Measurements from ENCODE around the gene GLG1.

The GLG1 gene

GRCh38 chr16:74627506-74628220 is 20.7 kb upstream of the GLG1 start:
- DNase-seq (ENCODE audit: low read depth in 1 of 2, low spot score in 1 of 2), result no peak
- no peak for TF ChIP-seq REST (IDR thresholded peaks at IDR 0.05; ENCODE audit: insufficient replicate concordance, low read depth)
- TF ChIP-seq SPI1 (IDR thresholded peaks at IDR 0.05; ENCODE audit: borderline replicate concordance, low read depth), result no peak
- TF ChIP-seq GABPA (IDR thresholded peaks at IDR 0.05; ENCODE audit: low read depth), result no peak
- TF ChIP-seq CTCF (IDR thresholded peaks at IDR 0.05; ENCODE audit: insufficient read depth, low read length), result no peak
- no peak for TF ChIP-seq POLR2AphosphoS5 (IDR thresholded peaks at IDR 0.05; ENCODE audit: low read depth)
- Histone ChIP-seq H3K4me3 (replicated peaks; ENCODE audit: insufficient read depth, low read length) (no peak overlapping the region), H3K27ac (replicated peaks) (no peak overlapping the region), H3K27me3 (ENCODE audit: insufficient read depth, poor library complexity, severe bottlenecking) (no peaks in the 10 kb centered on the region)

GRCh38 chr16:74626741-74627416 is 20.0 kb upstream of the GLG1 start:
- H3K27ac ChIP-seq (replicated peaks), result no peak overlapping the region
- no peak overlapping the region for H3K4me3 ChIP-seq (replicated peaks; ENCODE audit: insufficient read depth, low read length)
- H3K27me3 ChIP-seq (ENCODE audit: insufficient read depth, poor library complexity, severe bottlenecking), result no peaks in the 10 kb centered on the region
- DNase-seq (ENCODE audit: low read depth in 1 of 2, low spot score in 1 of 2), result no peak
- TF ChIP-seq SPI1 (IDR thresholded peaks at IDR 0.05; ENCODE audit: borderline replicate concordance, low read depth) (no peak), CTCF (IDR thresholded peaks at IDR 0.05; ENCODE audit: insufficient read depth, low read length) (no peak)

DNA sequence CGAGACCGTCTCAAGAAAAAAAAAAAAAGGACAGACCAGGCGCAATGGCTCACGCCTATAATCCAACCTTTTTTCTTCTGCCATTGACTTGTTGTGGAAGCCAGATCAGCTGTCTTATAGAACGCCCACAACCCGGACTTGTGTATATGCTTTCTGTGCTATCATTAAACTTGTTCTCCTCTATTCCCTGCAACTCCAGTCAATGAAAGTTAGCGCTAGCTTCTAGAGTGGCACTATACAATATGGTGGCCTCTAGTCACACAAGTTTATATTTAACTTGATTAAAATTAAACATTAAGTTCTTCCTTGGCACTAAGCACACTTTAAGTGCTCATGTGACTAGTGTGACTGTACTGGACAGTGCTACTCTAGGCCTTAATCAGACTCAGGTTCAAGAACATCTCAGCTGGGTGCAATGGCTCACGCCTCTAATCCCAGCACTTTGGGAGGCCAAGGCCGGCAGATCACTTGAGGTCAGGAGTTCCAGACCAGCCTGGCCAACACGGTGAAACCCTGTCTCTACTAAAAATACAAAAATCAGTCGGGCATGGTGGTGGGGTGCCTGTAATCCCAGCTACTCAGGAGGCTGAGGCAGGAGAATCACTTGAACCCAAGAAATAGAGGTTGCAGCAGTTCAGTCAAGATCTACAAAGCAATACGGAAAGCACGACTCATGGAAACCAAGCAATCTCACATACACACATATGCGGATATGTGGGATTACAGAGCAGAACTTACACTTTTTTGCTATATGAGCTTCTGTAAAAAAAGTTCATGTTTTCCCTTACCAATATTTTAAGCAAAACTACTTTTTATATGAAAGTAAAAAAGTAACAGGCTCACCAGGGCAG is 18.8 kb upstream of the GLG1 start:
- no peak for DNase-seq (ENCODE audit: low read depth in 1 of 2, low spot score in 1 of 2)
- TF ChIP-seq CTCF (IDR thresholded peaks at IDR 0.05; ENCODE audit: insufficient read depth, low read length) (no peak), GABPA (IDR thresholded peaks at IDR 0.05; ENCODE audit: low read depth) (no peak), SPI1 (IDR thresholded peaks at IDR 0.05; ENCODE audit: borderline replicate concordance, low read depth) (no peak), REST (IDR thresholded peaks at IDR 0.05; ENCODE audit: insufficient replicate concordance, low read depth) (no peak), POLR2AphosphoS5 (IDR thresholded peaks at IDR 0.05; ENCODE audit: low read depth) (no peak)
- Histone ChIP-seq H3K4me3 (replicated peaks; ENCODE audit: insufficient read depth, low read length) (no peak overlapping the region), H3K27me3 (ENCODE audit: insufficient read depth, poor library complexity, severe bottlenecking) (no peaks in the 10 kb centered on the region), H3K27ac (replicated peaks) (no peak overlapping the region)
